H1 (cell line): Measurements from ENCODE around the gene SLC35E4. TPM values are rescaled to one million over a fixed set of nuclear protein-coding genes. Genes with fewer than 3 reads are reported as not detected.

Source experiments
- CTCF ChIA-PET: fragments of 300-600 bp; sonication (Branson Sonifier 250); formaldehyde crosslinking; loops from one replicate; lab custom pipeline; 2021; ENCODE audit not compliant: partially characterized antibody; lab: Charles Lee
- POLR2A ChIA-PET: fragments of 300-600 bp; sonication (Branson Sonifier 250); formaldehyde crosslinking; loops from one replicate; lab custom pipeline; 2021; ENCODE audit warnings: inconsistent platforms; ENCODE audit not compliant: partially characterized antibody; lab: Charles Lee
- DNase-seq, 2 experiments: peaks; one replicate each; pipeline versions ENCODE4 v3.0.0 to v3.0.0-alpha.2; 2010 to 2022; ENCODE audit warnings: low spot score in 2 of 2, low read depth in 1 of 2, mixed read lengths in 1 of 2
- FAIRE-seq: peaks from 2 replicates; lab custom pipeline; 2011; peaks lifted over from hg19 to GRCh38; lab: Jason Lieb, UNC
- H2AFZ ChIP-seq: 2 replicates; pipeline ENCODE4 v1.8.1; 2012; ENCODE audit warnings: low read length, inconsistent platforms
- H2AK5ac ChIP-seq: 2 replicates; pipeline ENCODE4 v1.6.1; 2013; ENCODE audit warnings: low read depth, low read length
- H2BK120ac ChIP-seq: replicated peaks from 2 replicates; pipeline ENCODE3; 2013; ENCODE audit warnings: low read depth, low read length, inconsistent platforms
- H2BK12ac ChIP-seq: 2 replicates; pipeline ENCODE4 v1.6.1; 2013; ENCODE audit warnings: low read depth, low read length
- H2BK15ac ChIP-seq: 2 replicates; pipeline ENCODE4 v1.6.1; 2013; ENCODE audit warnings: low read length
- H2BK20ac ChIP-seq: 2 replicates; pipeline ENCODE4 v1.6.1; 2013; ENCODE audit warnings: low read length
- H2BK5ac ChIP-seq: 2 replicates; pipeline ENCODE4 v1.6.1; 2013; ENCODE audit warnings: low read depth, low read length
- H3K14ac ChIP-seq: 2 replicates; pipeline ENCODE4 v1.6.1; 2013; ENCODE audit warnings: inconsistent platforms; ENCODE audit not compliant: insufficient read length
- H3K18ac ChIP-seq: 2 replicates; pipeline ENCODE4 v1.6.1; 2013; ENCODE audit warnings: low read length; ENCODE audit errors: extremely low read depth
- H3K23ac ChIP-seq: 2 replicates; pipeline ENCODE4 v1.6.1; 2013; ENCODE audit warnings: inconsistent platforms; ENCODE audit not compliant: insufficient read length
- H3K23me2 ChIP-seq: 2 replicates; pipeline ENCODE4 v1.6.1; 2013; ENCODE audit warnings: low read depth, low read length
- H3K27ac ChIP-seq: 2 replicates; pipeline ENCODE4 v1.6.1; 2011; ENCODE audit warnings: low read depth, low read length, inconsistent platforms
- H3K27me3 ChIP-seq, 4 experiments: replicated peaks in 1 of 4; 1 replicate in 1 of 4; 2 replicates in 3 of 4; pipeline versions ENCODE4 v1.6.1 to v1.8.1; 2011 to 2013; ENCODE audit warnings: low read length in 3 of 4, mild to moderate bottlenecking in 3 of 4, inconsistent platforms in 2 of 4, mixed read lengths in 2 of 4, moderate library complexity in 1 of 4; ENCODE audit not compliant: control insufficient read depth in 3 of 4, insufficient read depth in 3 of 4; ENCODE audit errors: extremely low read depth in 1 of 4
- H3K36me3 ChIP-seq, 4 experiments: 2 replicates each; pipeline versions ENCODE4 v1.6.1 to v1.8.1; 2011 to 2013; ENCODE audit warnings: mild to moderate bottlenecking in 4 of 4, low read length in 3 of 4, moderate library complexity in 2 of 4, control low read depth in 1 of 4, inconsistent platforms in 1 of 4; ENCODE audit not compliant: insufficient read depth in 4 of 4, control insufficient read depth in 2 of 4
- H3K4ac ChIP-seq: replicated peaks from 2 replicates; pipeline ENCODE3; 2013; ENCODE audit warnings: low read length, low read depth, mixed read lengths, inconsistent platforms; ENCODE audit not compliant: insufficient read length
- H3K4me1 ChIP-seq, 4 experiments: replicated peaks in 1 of 4; 1 replicate in 1 of 4; 2 replicates in 3 of 4; pipeline versions ENCODE4 v1.6.1 to v1.8.1; 2011 to 2013; ENCODE audit warnings: low read length in 3 of 4, inconsistent platforms in 2 of 4, mixed read lengths in 1 of 4; ENCODE audit not compliant: insufficient read depth in 4 of 4, control insufficient read depth in 3 of 4
- H3K4me2 ChIP-seq, 2 experiments: 2 replicates each; pipeline versions ENCODE4 v1.6.1 to v1.8.1; 2011 to 2013; ENCODE audit warnings: low read depth in 2 of 2, low read length in 2 of 2, control low read depth in 1 of 2, inconsistent platforms in 1 of 2, mild to moderate bottlenecking in 1 of 2; ENCODE audit not compliant: insufficient read depth in 1 of 2
- H3K4me3 ChIP-seq, 4 experiments: fragments of 200-600, 300-600 bp in 1 of 4; sonication (generic), shearing (Covaris generic), sonication (Bioruptor Twin) in 1 of 4; 2 replicates each; pipeline versions ENCODE4 v1.5.1 to v1.8.1; 2011 to 2016; ENCODE audit warnings: low read length in 4 of 4, low read depth in 3 of 4, control low read depth in 2 of 4, inconsistent platforms in 2 of 4, mild to moderate bottlenecking in 2 of 4, mixed read lengths in 1 of 4, moderate library complexity in 1 of 4; ENCODE audit not compliant: insufficient read depth in 2 of 4; ENCODE audit errors: extremely low read depth in 1 of 4
- H3K56ac ChIP-seq: replicated peaks from 2 replicates; pipeline ENCODE3; 2013; ENCODE audit warnings: low read depth, mild to moderate bottlenecking, mixed read lengths, low read length, inconsistent platforms; ENCODE audit not compliant: insufficient read length
- H3K79me1 ChIP-seq: 2 replicates; pipeline ENCODE4 v1.6.1; 2013; ENCODE audit warnings: low read depth, low read length, control low read depth
- H3K79me2 ChIP-seq, 2 experiments: 2 replicates each; pipeline versions ENCODE4 v1.6.1 to v1.8.1; 2012 to 2013; ENCODE audit warnings: low read length in 2 of 2, mild to moderate bottlenecking in 2 of 2, inconsistent platforms in 1 of 2; ENCODE audit not compliant: insufficient read depth in 2 of 2, control insufficient read depth in 1 of 2
- H3K9ac ChIP-seq, 4 experiments: replicated peaks in 1 of 4; 1 replicate in 1 of 4; 2 replicates in 3 of 4; pipeline versions ENCODE4 v1.6.1 to v1.8.1; 2011 to 2013; ENCODE audit warnings: low read depth in 3 of 4, low read length in 3 of 4, control low read depth in 2 of 4, mild to moderate bottlenecking in 2 of 4, moderate library complexity in 2 of 4, inconsistent platforms in 1 of 4; ENCODE audit errors: extremely low read depth in 1 of 4
- H3K9me3 ChIP-seq, 2 experiments: 2 replicates each; pipeline versions ENCODE4 v1.6.1 to v1.8.1; 2012 to 2013; ENCODE audit warnings: mild to moderate bottlenecking in 2 of 2, moderate library complexity in 2 of 2, control low read depth in 1 of 2, inconsistent platforms in 1 of 2, low read depth in 1 of 2, low read length in 1 of 2, mixed read lengths in 1 of 2; ENCODE audit not compliant: insufficient read depth in 2 of 2
- H4K20me1 ChIP-seq, 2 experiments: replicated peaks in 1 of 2; 2 replicates each; pipeline versions ENCODE3 to v1.8.1; 2011 to 2013; ENCODE audit warnings: inconsistent platforms in 2 of 2, low read length in 2 of 2, mild to moderate bottlenecking in 1 of 2; ENCODE audit not compliant: insufficient read depth in 2 of 2, control insufficient read depth in 1 of 2
- H4K5ac ChIP-seq: 2 replicates; pipeline ENCODE4 v1.6.1; 2013; ENCODE audit warnings: low read length, low read depth, mixed read lengths, inconsistent platforms; ENCODE audit not compliant: insufficient read length
- H4K8ac ChIP-seq: 2 replicates; pipeline ENCODE4 v1.8.0; 2013; ENCODE audit warnings: mild to moderate bottlenecking, moderate library complexity, low read length, inconsistent platforms; ENCODE audit not compliant: insufficient read depth; ENCODE audit errors: extremely low read depth
- H4K91ac ChIP-seq: replicated peaks from 2 replicates; pipeline ENCODE3; 2013; ENCODE audit warnings: low read length, mixed read lengths, inconsistent platforms; ENCODE audit not compliant: insufficient read length
- HDAC6 ChIP-seq: IDR thresholded peaks from one replicate; pipeline ENCODE4 v1.7.1; 2012; ENCODE audit warnings: low read depth, mild to moderate bottlenecking, inconsistent platforms, low read length, moderate library complexity
- POLR2A ChIP-seq, 2 experiments: IDR thresholded peaks; 1 replicate in 1 of 2; 2 replicates in 1 of 2; pipeline ENCODE4 v1.6.1; 2011; ENCODE audit warnings: low read depth in 2 of 2, low read length in 2 of 2, mild to moderate bottlenecking in 2 of 2; ENCODE audit errors: control extremely low read depth in 1 of 2
- WGBS, 2 experiments: shearing (Covaris generic) in 1 of 2; methylation state at CpG; one replicate each; pipeline versions ENCODE4 v1.1.6 to v1.1.7; 2013 to 2015; ENCODE audit warnings: low lambda C conversion rate in 2 of 2, mixed read lengths in 2 of 2, inconsistent platforms in 1 of 2, low coverage in 1 of 2, missing lambda C conversion rate in 1 of 2; ENCODE audit not compliant: insufficient replicate concordance in 2 of 2, insufficient coverage in 1 of 2, insufficient read length in 1 of 2; ENCODE audit errors: extremely low coverage in 1 of 2, missing lambda C conversion rate in 1 of 2; 5-methylcytosine and 5-hydroxymethylcytosine counted together
- polyA plus RNA-seq, 7 experiments: library from polyadenylated mRNA; depleted of rRNA in 3 of 7; stranded (reverse) in 5 of 7; unstranded in 2 of 7; fragments of >200 nt in 5 of 7; fragments of 200-250 nt in 2 of 7; gene quantifications; 1 replicate in 5 of 7; 2 replicates in 1 of 7; 4 replicates in 1 of 7; pipeline versions ENCODE4 v1.2.1 to v1.2.3, GENCODE V29; 2011 to 2013; ENCODE audit warnings: missing spikeins in 2 of 7, mixed read lengths in 2 of 7
- total RNA-seq: library from RNA; stranded (reverse); fragmentation: NEBNext Ultra II Directional; extraction: Animal tissue kit (Norgen Biotek cat#: 25700); gene quantifications from 2 replicates; pipeline ENCODE4 v1.2.1, GENCODE V29; 2021

The SLC35E4 gene
- total and polyA plus RNA-seq, 2 of the 8 experiments (the other 6 are each of a cell fraction or from before 2014, with no cell fraction given) = 5.1 to 5.6 TPM

- Histone ChIP-seq H2BK5ac (no peak overlapping the region), H3K9me3 (peaks cover 0 to 5% of the 10 kb centered on the region in 2 experiments; a peak in 1 of 4 replicates), H3K18ac (no peak overlapping the region), H3K14ac (no peak overlapping the region), H3K23me2 (no peaks in the 10 kb centered on the region), H2BK20ac (no peak overlapping the region), H3K27me3 (no peaks in the 10 kb centered on the region), H3K27ac (no peak overlapping the region), H2BK12ac (no peak overlapping the region), H3K79me1 (no peaks in the 10 kb centered on the region), H3K56ac (no peak overlapping the region), H3K4me2 (no peak overlapping the region), H3K4ac (no peak overlapping the region), H2AFZ (no peak overlapping the region), H4K8ac (no peak overlapping the region), H2BK120ac (no peak overlapping the region), H2BK15ac (no peak overlapping the region), H3K79me2 (no peaks in the 10 kb centered on the region), H3K9ac (no peak overlapping the region), H3K4me3 (no peak overlapping the region), H2AK5ac (no peak overlapping the region), H4K91ac (no peak overlapping the region), H4K20me1 (peaks cover 0 to 2% of the 10 kb centered on the region in 2 experiments), H3K4me1 (no peaks in the 10 kb centered on the region), H4K5ac (no peak overlapping the region), H3K23ac (no peak overlapping the region), H3K36me3 (peaks cover 0 to 9% (median 0%) of the 10 kb centered on the region in 4 experiments; a peak in 2 of 8 replicates)
- TF ChIP-seq HDAC6 (no peak), POLR2A (IDR thresholded peaks at IDR 0.05; ENCODE audit: control extremely low read depth in 1 of 2, low read depth in 2 of 2, low read length in 2 of 2) (peak in 1 of 2 experiments; percentile 23; a peak in 1 of 3 replicates)
- CTCF ChIA-PET = interaction anchor here (0.6 to 3.6 kb wide), 6 partner anchors 21 to 481 kb away, joined by 3 to 26 read pairs (median 4); partner anchors contain the start of gene TCN2
- no peak for DNase-seq
- no peak for FAIRE-seq
- POLR2A ChIA-PET = interaction anchor here (0.5 to 1.2 kb wide), 5 partner anchors 8 to 38 kb away, joined by 3 to 4 read pairs (median 3); partner anchors contain the start of gene TCN2
- 88% methylated on average over 3 of the region's 4 CpGs; no CpG with 5 or more reads in 1 of the 2 experiments for WGBS, 2 experiments
These were observed 7.1 kb upstream of the SLC35E4 start for GRCh38 chr22:30628491-30628890.
